ENCODE results near the gene PLXNA4. TPM values are rescaled to one million over a fixed set of nuclear protein-coding genes. Genes with fewer than 3 reads are reported as not detected.

Gene PLXNA4
- total and polyA plus RNA-seq, 9 of the 15 experiments (the other 6 are each of a cell fraction or from before 2014, with no cell fraction given): under 0.01 to 0.09 TPM; not detected in 7

- no TSS peak for BruUV-seq (replicated peaks)
- intact Hi-C loops (cut with micrococcal nuclease) (no loop called here), in situ Hi-C loops (cut with MboI) (no loop called here)
- ChIA-PET CTCF (ENCODE audit: low intra/inter-chr PET ratio) (no interaction called here), POLR2A (no interaction called here)
- Histone ChIP-seq H3K4me3 (no peak overlapping the region), H3K79me2 (ENCODE audit: control insufficient read depth, insufficient read depth, low read length) (no peaks in the 10 kb centered on the region), H3K36me3 (ENCODE audit: control insufficient read depth, insufficient read depth, low read length) (no peaks in the 10 kb centered on the region), H3K4me1 (replicated peaks in 1 of 2; ENCODE audit: control insufficient read depth in 2 of 2, insufficient read depth in 2 of 2, low read length in 2 of 2) (no peaks in the 10 kb centered on the region), H3K9me1 (ENCODE audit: control insufficient read depth, insufficient read depth, low read length) (no peaks in the 10 kb centered on the region), H3K9me3 (replicated peaks; ENCODE audit: control insufficient read depth, insufficient read depth, low read depth, low read length) (no peaks in the 10 kb centered on the region), H3K27ac (ENCODE audit: extremely low read depth, low read depth, low read length) (no peak overlapping the region), H2AFZ (ENCODE audit: low read depth, low read length) (no peak overlapping the region), H4K20me1 (replicated peaks; ENCODE audit: control insufficient read depth, insufficient read depth, low read length) (no peaks in the 10 kb centered on the region; the same call in none of the 2 replicates), H3K9ac (ENCODE audit: insufficient read depth in 1 of 2, low read depth in 2 of 2, low read length in 2 of 2) (no peak overlapping the region), H3K4me2 (ENCODE audit: insufficient read depth, low read length) (no peak overlapping the region), H3K27me3 (ENCODE audit: control insufficient read depth in 2 of 2, insufficient read depth in 2 of 2, low read length in 2 of 2) (peaks cover 13 to 50% of the 10 kb centered on the region in 2 experiments)
- FAIRE-seq (no peak), DNase-seq (ENCODE audit: extremely low read depth in 1 of 4, low spot score in 3 of 4) (no peak), ATAC-seq (no peak)
- TF ChIP-seq NFATC3 (IDR thresholded peaks at IDR 0.05) (no peak), CTCF (IDR thresholded peaks at IDR 0.05 in 2 of 3, conservative IDR thresholded peaks at IDR 0.05 in 1 of 3; ENCODE audit: insufficient read depth in 2 of 3, low read depth in 1 of 3, low read length in 3 of 3) (no peak), MEIS2 (IDR thresholded peaks at IDR 0.05; ENCODE audit: partially characterized antibody) (no peak), SIN3B (IDR thresholded peaks at IDR 0.05; ENCODE audit: low read depth) (no peak), ZKSCAN1 (IDR thresholded peaks at IDR 0.05; ENCODE audit: low read depth, low read length) (no peak), ZBTB9 (CRISPR knock-in tag; IDR thresholded peaks at IDR 0.05) (no peak), COPS2 (conservative IDR thresholded peaks at IDR 0.05) (no peak), CLOCK (CRISPR knock-in tag; IDR thresholded peaks at IDR 0.05; ENCODE audit: borderline replicate concordance) (no peak), TBP (optimal IDR thresholded peaks at IDR 0.05; ENCODE audit: low read depth, low read length) (no peak), TAF1 (IDR thresholded peaks at IDR 0.05; ENCODE audit: control insufficient read depth, extremely low read depth, insufficient read depth, low read length, severe bottlenecking) (no peak), NONO (IDR thresholded peaks at IDR 0.05; ENCODE audit: low read depth in 2 of 2, low read length in 1 of 2) (no peak), ZNF140 (CRISPR knock-in tag; IDR thresholded peaks at IDR 0.05) (no peak), EP300 (IDR thresholded peaks at IDR 0.05; ENCODE audit: low read length) (no peak), HDAC1 (IDR thresholded peaks at IDR 0.05) (no peak), NFYB (IDR thresholded peaks at IDR 0.05; ENCODE audit: extremely low read depth, insufficient read length) (no peak), LARP7 (IDR thresholded peaks at IDR 0.05) (no peak), E2F3 (CRISPR knock-in tag; IDR thresholded peaks at IDR 0.05) (no peak)
- WGBS (ENCODE audit: insufficient coverage, low coverage, missing lambda C conversion rate): 0% methylated on average over 9 of the region's 9 CpGs
Measured at GRCh38 chr7:132367795-132368194, 208.5 kb downstream of the PLXNA4 start.
